NT2/D1 (cell line): Measurements from ENCODE around the gene FGD4.

Source experiments
- SUZ12 ChIP-seq: IDR thresholded peaks from 2 replicates; pipeline ENCODE4 v1.6.1; 2011; ENCODE audit not compliant: insufficient read length, insufficient read depth; ENCODE audit errors: extremely low read depth
- YY1 ChIP-seq: IDR thresholded peaks from 2 replicates; pipeline ENCODE4 v1.6.1; 2011; ENCODE audit not compliant: insufficient read length, insufficient read depth
- ZNF274 ChIP-seq: IDR thresholded peaks from 2 replicates; pipeline ENCODE4 v1.6.1; 2011; ENCODE audit warnings: mild to moderate bottlenecking, low read depth, low read length

DNA sequence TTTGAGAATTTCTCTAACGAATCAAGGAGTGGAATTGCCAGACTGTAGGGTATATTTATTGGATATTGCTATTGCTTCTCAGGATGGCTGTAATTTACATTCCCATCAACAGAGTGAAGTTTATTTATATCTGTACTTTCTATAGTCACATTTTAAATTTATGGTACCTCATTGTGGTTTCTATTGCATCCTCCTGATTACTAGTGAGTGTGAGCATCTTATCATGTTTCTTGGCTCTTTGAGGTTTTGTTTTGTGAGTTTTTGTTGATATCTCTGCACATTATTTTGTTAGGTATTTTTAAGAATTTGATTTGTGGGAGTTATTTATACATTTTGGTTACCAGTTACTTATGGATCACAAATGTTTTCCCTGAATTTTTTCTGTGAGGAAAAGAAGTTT, 293.7 kb downstream of the FGD4 start:
- no peak for TF ChIP-seq ZNF274
- no peak for TF ChIP-seq YY1
- no peak for TF ChIP-seq SUZ12
